ENCODE data around the gene ADAMTSL1. TPM values are rescaled to one million over a fixed set of nuclear protein-coding genes. Genes with fewer than 3 reads are reported as not detected.

Gene ADAMTSL1
- total and polyA plus RNA-seq, 9 of the 15 experiments (the other 6 are each of a cell fraction or from before 2014, with no cell fraction given) = 0.01 TPM; not detected in 8

GRCh38 chr9:18829066-18829465, 355.1 kb downstream of the ADAMTSL1 start (continued):
- TF ChIP-seq PRDM10 (IDR thresholded peaks at IDR 0.05; ENCODE audit: partially characterized antibody) = no peak

- Histone ChIP-seq H3K4me3 (no peak overlapping the region), H3K9me3 (replicated peaks; ENCODE audit: control insufficient read depth, insufficient read depth, low read depth, low read length) (no peaks in the 10 kb centered on the region), H3K4me1 (replicated peaks in 1 of 2; ENCODE audit: control insufficient read depth in 2 of 2, insufficient read depth in 2 of 2, low read length in 2 of 2) (no peaks in the 10 kb centered on the region), H3K79me2 (ENCODE audit: control insufficient read depth, insufficient read depth, low read length) (no peaks in the 10 kb centered on the region; the same call in 2 of the 3 replicates), H3K27ac (ENCODE audit: extremely low read depth, low read depth, low read length) (no peak overlapping the region), H3K36me3 (ENCODE audit: control insufficient read depth, insufficient read depth, low read length) (no peaks in the 10 kb centered on the region), H2AFZ (ENCODE audit: low read depth, low read length) (no peak overlapping the region), H3K4me2 (ENCODE audit: insufficient read depth, low read length) (no peak overlapping the region), H3K27me3 (ENCODE audit: control insufficient read depth in 2 of 2, insufficient read depth in 2 of 2, low read length in 2 of 2) (no peaks in the 10 kb centered on the region), H3K9ac (ENCODE audit: insufficient read depth in 1 of 2, low read depth in 2 of 2, low read length in 2 of 2) (no peak overlapping the region), H4K20me1 (replicated peaks; ENCODE audit: control insufficient read depth, insufficient read depth, low read length) (no peaks in the 10 kb centered on the region), H3K9me1 (ENCODE audit: control insufficient read depth, insufficient read depth, low read length) (no peaks in the 10 kb centered on the region)
- ATAC-seq (no peak), DNase-seq (ENCODE audit: extremely low read depth in 1 of 4, low spot score in 3 of 4) (no peak), FAIRE-seq (no peak)
- no TSS peak for BruUV-seq (replicated peaks)
- in situ Hi-C loops (cut with MboI) (no loop called here), intact Hi-C loops (cut with micrococcal nuclease) (no loop called here)
- CTCF ChIA-PET (ENCODE audit: low intra/inter-chr PET ratio) = no interaction called here
- POLR2A ChIA-PET = interaction anchor here (0.6 kb wide), 1 partner anchor 11 kb away, joined by 3 read pairs; no protein-coding TSS in a partner anchor
- WGBS (ENCODE audit: insufficient coverage, low coverage, missing lambda C conversion rate) = 7% methylated on average over 5 of the region's 5 CpGs
- no peak for TF ChIP-seq EGR1 (conservative IDR thresholded peaks at IDR 0.05)
- TF ChIP-seq BCOR (IDR thresholded peaks at IDR 0.05) = no peak
- TF ChIP-seq ZNF436 (CRISPR knock-in tag; IDR thresholded peaks at IDR 0.05) = no peak
- TF ChIP-seq MYBL2 (IDR thresholded peaks at IDR 0.05; ENCODE audit: low read depth) = no peak
- TF ChIP-seq MYBL2 (CRISPR knock-in tag; IDR thresholded peaks at IDR 0.05; ENCODE audit: borderline replicate concordance) = no peak
- TF ChIP-seq NFIC (IDR thresholded peaks at IDR 0.05) = no peak
- TF ChIP-seq SMAD3 (CRISPR knock-in tag; conservative IDR thresholded peaks at IDR 0.05) = no peak
- no peak for TF ChIP-seq FUS (optimal IDR thresholded peaks at IDR 0.05; ENCODE audit: low read depth, low read length)
- TF ChIP-seq NCOA6 (IDR thresholded peaks at IDR 0.05) = no peak
- no peak for TF ChIP-seq CBFA2T3 (IDR thresholded peaks at IDR 0.05)
- TF ChIP-seq FOXA3 (CRISPR knock-in tag; conservative IDR thresholded peaks at IDR 0.05 in 1 of 2, IDR thresholded peaks at IDR 0.05 in 1 of 2) = no peak
- TF ChIP-seq CC2D1A (IDR thresholded peaks at IDR 0.05) = no peak
- no peak for TF ChIP-seq ZNF224 (CRISPR knock-in tag; IDR thresholded peaks at IDR 0.05)
- TF ChIP-seq TBL1XR1 (IDR thresholded peaks at IDR 0.05; ENCODE audit: low read length in 2 of 2) = no peak
- TF ChIP-seq MCM7 (IDR thresholded peaks at IDR 0.05) = no peak
- no peak for TF ChIP-seq STAT6 (CRISPR knock-in tag; IDR thresholded peaks at IDR 0.05)
- no peak for TF ChIP-seq POLR2G (IDR thresholded peaks at IDR 0.05; ENCODE audit: low read depth, low read length)
- TF ChIP-seq RUNX1 (IDR thresholded peaks at IDR 0.05; ENCODE audit: low read depth) = no peak
These were observed 355.9 kb downstream of the ADAMTSL1 start for GRCh38 chr9:18829873-18830272.

Data from K562 (cell line).